Measurements from ENCODE around the gene COL6A5.
"Not testable (repeated sequence)": the region's sequence is repeated elsewhere in the genome, so short reads cannot be mapped to it uniquely, and the experiment has no call there.

The COL6A5 gene

GRCh38 chr3:130448155-130448554, 102.7 kb downstream of the COL6A5 start:
- DNase-seq: not testable (repeated sequence)

DNA sequence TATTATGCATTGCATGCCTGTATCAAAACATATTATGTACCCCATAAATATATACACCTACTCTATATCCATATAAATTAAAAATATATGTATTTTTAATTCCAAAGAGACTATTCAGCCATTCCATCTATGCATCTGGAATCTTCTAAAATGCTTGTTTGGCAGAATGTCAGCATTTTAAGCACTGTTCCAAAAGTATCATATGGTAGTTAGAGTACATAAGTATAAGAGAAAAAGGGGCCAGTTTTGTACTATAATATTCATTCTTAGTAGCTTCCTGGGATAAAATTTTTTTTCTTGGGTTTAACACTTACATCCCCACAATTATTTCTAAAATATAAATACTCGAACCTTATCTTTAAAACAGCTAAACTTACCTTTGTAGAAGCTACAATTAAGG, 111.1 kb downstream of the COL6A5 start:
- DNase-seq: no peak

DNA sequence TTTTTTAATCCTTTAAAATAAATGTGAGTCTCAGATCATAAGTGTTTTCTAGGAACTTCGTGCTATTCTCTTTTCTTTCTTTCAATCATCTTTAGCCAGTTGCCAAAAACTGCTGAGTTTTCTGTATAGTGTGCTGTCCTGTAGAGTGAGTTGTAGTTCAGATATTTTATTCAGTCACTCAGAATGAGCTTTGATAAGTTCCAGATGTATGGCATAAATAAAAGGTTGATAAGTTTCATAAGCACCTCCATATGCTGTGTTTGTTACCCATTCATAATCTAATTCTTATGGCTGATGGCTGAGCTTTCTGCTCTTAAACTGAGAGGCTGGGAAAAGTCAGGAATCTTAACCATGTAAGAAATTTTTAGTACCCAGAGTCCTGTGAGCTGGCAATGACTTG, 112.2 kb downstream of the COL6A5 start:
- DNase-seq: no peak

- no peak for DNase-seq
These were observed 114.5 kb downstream of the COL6A5 start for GRCh38 chr3:130459944-130460343.

- no peak for DNase-seq
These were observed 116.6 kb downstream of the COL6A5 start for GRCh38 chr3:130462089-130462488.

- DNase-seq: no peak
These were observed 117.7 kb downstream of the COL6A5 start for GRCh38 chr3:130463221-130463620.

DNA sequence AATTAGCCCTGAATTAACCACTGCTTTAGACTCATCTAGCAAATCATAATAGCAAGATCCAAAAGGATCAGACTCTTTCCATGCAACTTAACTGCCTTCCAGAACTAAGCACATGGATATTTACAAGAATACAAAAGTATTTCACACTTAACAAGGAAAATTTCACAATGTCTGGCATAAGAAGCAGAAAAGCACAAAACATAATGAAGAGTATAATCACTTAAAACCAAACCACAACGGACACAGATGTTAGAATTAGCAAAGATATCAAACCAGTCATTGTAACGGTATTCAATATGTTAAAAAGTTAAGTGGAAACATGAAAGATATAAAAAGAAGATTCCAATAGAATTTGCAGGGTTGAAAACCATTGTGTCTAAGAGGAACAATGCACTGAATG, 120.0 kb downstream of the COL6A5 start:
- DNase-seq: no peak

DNA sequence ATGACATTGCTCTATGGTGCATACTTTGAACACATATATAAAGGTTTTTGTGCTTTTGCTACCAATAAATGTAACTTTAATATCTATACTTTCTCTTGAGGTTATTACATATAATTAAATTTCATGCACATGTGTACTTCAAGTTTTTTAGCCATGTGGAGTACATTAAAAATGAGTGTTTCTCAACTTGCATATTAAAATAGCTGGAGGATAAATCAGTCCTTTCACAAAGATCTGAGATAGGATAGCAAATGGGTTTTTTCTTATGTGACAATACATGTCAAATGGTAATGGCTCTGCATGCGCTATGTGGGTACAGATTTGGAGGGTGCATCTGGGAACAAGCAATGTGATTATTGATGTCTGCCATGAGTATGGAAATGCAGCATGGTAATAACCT, 122.8 kb downstream of the COL6A5 start:
- no peak for DNase-seq

DNA sequence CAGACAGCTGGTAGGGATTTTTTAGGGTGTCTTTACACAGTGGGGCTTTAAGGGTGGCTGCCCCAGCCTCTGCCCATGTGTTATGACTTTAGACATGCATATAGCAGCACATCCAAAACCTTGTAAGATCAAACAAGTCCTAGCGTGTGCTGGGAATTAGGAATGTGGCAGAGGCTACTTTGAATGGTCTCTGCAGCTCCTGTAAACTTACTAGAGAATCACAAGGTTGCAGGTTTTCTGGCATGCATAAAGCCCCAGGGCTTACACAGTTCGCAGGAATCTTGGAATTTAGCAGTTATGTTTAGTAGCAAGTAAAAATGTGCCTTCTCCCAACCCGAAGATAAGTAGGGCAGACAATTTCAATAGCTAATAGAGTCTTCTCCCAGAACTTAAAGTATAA, 124.7 kb downstream of the COL6A5 start:
- no peak for DNase-seq

DNA sequence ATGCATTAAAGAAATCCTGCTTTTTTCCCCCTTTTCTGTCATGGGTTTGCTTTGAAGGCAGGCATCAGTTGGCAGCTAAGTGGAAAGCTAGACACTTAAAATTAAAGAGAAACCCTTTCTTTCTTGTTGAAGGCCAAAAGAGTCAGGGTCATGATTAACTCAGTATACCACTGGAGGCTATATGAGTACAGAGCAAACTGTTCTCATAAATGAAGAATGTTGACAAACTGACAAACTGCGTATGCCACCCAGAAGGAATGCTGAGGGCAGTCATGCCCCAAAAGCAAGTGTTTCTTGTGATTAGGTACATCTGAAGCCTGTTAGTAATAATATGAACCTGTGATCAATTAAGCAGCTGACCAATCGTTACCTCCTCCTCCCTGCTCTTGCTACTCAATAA, 127.9 kb downstream of the COL6A5 start:
- no peak for DNase-seq

DNA sequence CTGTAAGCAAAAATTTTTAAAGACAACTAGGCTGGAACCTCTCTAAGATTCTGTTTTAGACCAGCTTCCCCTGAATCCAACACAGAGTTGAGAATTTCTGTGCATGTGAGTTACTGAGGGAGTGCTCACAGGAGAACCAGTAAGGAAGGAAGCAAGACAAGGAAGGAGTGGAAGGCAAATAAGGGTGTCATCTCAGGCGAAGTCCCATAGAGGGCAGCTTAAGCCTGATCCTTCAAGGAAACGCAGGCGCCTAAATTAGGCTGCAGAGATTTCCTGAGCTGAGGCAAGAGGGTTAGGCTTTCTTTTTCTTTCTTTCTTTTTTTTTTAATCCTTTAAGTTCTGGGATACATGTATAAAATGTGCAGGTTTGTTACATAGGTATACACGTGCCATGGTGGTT, 135.3 kb downstream of the COL6A5 start:
- DNase-seq: peak; percentile 26

DNA sequence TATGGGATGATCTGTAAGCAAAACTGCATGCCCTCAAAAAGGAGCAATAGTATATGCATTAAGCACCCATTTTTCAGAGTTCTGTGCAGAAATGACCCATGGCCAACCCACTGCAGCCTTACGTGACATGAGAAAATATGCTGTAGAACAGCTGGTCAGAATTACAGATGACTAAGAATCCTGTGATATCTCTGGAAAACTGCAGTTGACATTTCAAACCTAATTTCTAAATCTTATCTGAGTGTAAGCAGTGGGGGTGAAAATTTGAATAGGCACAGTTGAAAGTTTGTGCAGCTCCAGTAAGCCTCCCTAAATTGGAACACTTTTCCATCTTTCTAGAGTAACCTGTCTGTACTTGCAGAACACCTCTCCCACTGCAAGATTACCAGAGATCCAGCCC, 142.8 kb downstream of the COL6A5 start:
- no peak for DNase-seq

- DNase-seq: no peak
These were observed 143.4 kb downstream of the COL6A5 start for GRCh38 chr3:130488769-130489450.

GRCh38 chr3:130490241-130490640, 144.8 kb downstream of the COL6A5 start:
- no peak for DNase-seq

GRCh38 chr3:130491431-130491830, 146.0 kb downstream of the COL6A5 start:
- no peak for DNase-seq

DNA sequence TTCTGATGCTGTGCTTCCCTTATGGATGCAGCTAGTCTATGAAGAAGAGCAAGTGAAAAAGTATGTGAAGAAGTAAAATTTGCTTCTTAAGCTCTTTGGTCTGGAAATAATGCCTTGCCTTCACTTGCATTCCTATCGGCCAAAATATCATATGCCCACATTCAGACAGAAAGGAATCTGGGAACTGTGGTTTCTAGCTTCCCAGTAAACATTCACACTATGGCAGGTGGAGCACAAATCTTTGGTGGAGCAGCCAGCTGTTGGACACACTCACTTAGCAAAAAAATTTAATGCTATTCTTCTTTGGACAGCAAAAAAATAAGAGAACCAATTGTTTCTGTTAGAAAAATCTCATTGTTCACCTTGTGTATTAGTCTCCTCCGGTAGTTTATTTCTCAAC, 159.2 kb downstream of the COL6A5 start:
- DNase-seq: no peak

- no peak for DNase-seq
These were observed 160.6 kb downstream of the COL6A5 start for GRCh38 chr3:130506031-130506430.

- no peak for DNase-seq
These were observed 162.3 kb downstream of the COL6A5 start for GRCh38 chr3:130507746-130508145.

- DNase-seq: no peak
These were observed 163.5 kb downstream of the COL6A5 start for GRCh38 chr3:130509008-130509407.

DNA sequence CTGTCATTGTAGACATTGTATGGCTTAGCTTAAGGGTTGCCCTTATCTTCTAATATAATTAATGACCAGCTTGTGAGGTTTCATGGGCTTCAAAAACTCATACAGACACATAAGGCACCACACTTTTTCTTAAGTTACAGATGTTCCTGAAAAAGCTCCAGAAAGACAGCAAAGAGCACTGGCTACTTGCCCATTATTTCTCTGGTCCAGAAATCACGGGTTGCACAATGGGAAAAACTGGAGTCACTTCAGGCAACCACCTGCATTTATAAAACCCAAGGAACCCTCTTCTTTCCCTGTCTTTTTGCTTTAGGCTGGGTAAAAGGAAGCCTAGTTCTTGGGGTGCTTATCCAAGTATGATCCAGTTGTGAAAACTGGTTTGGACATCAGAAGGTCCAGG, 169.2 kb downstream of the COL6A5 start:
- DNase-seq: no peak

GRCh38 chr3:130515755-130516154, 170.3 kb downstream of the COL6A5 start:
- no peak for DNase-seq

- no peak for DNase-seq
These were observed 171.4 kb downstream of the COL6A5 start, which contains the start of gene COL6A6 for GRCh38 chr3:130516645-130517512. Gene COL6A6 (plus strand): TSS chr3:130517177. CDS start chr3:130560365, 43,188 bp downstream.

DNA sequence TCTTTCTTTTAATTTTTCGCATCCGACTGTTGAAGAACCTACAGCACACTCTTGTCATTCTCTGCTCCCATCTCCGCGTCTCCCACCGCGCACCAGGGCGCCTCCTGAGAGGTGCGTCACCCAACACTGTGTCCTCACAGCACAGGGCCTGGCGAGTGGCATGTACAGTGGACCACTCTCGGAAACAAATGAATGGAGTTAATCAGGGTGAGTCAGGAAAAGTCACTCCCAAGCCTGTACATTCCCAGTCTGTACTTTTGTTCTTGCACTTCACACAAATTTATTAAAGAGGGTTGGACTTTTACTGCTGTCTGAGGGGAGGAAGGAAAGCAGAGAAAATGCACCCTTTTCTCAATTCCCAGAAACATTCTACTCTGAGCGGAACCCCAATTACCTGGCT, 172.1 kb downstream of the COL6A5 start:
- DNase-seq: no peak

DNA sequence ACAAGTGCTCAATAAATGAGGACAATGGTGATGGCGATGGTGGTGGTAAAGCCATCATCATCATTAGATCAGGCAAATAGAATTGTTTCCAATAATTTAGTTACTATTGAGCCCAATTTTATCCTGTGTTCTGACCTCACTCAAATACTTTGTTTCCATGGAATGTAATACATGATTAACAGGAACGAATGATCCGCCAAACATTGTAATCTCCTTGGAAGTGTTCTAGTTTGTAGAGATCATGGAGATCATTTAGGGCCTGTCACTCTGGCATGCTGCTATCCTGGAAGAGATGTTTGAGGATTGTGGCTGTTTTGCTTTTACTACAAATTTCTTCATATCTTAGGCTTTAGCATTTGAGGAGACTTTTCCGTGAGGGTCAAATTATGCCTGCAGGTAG, 174.3 kb downstream of the COL6A5 start:
- no peak for DNase-seq

All from RPMI8226 (cell line).